Loucy (cell line): ENCODE data around the gene CALN1.

ENCODE experiments used
- CTCF ChIP-seq: fragments of 200-600 bp; sonication (generic); conservative IDR thresholded peaks from 2 replicates; pipeline ENCODE4 v1.5.1; 2014; ENCODE audit warnings: mild to moderate bottlenecking, antibody characterized with exemption, low read length
- EZH2phosphoT487 ChIP-seq: fragments of 200-600 bp; IDR thresholded peaks from 2 replicates; pipeline ENCODE4 v1.6.1; 2018; ENCODE audit warnings: antibody characterized with exemption, mild to moderate bottlenecking, moderate library complexity, borderline replicate concordance

- TF ChIP-seq CTCF (no peak), EZH2phosphoT487 (no peak)
Measured at GRCh38 chr7:71911051-71911450, 501.1 kb downstream of the CALN1 start.
